ENCODE measurements around the gene IL10RB.

IL10RB gene

GRCh38 chr21:33267250-33267649, 1.1 kb downstream of the IL10RB start:
- DNase-seq (ENCODE audit: low spot score), result no peak

- DNase-seq (ENCODE audit: low spot score), result no peak
Measured at GRCh38 chr21:33268393-33268736, 2.2 kb downstream of the IL10RB start.

GRCh38 chr21:33268737-33269441, 2.7 kb downstream of the IL10RB start:
- DNase-seq (ENCODE audit: low spot score), result no peak

GRCh38 chr21:33270986-33271385, 4.8 kb downstream of the IL10RB start:
- no peak for DNase-seq (ENCODE audit: low spot score)

GRCh38 chr21:33273044-33273443, 6.9 kb downstream of the IL10RB start:
- no peak for DNase-seq (ENCODE audit: low spot score)

GRCh38 chr21:33278721-33279120, 12.6 kb downstream of the IL10RB start:
- no peak for DNase-seq (ENCODE audit: low spot score)

GRCh38 chr21:33279330-33279820, 13.2 kb downstream of the IL10RB start:
- no peak for DNase-seq (ENCODE audit: low spot score)

GRCh38 chr21:33281096-33281652, 15.0 kb downstream of the IL10RB start:
- DNase-seq (ENCODE audit: low spot score), result no peak

- no peak for DNase-seq (ENCODE audit: low spot score)
Measured at GRCh38 chr21:33283203-33283602, 17.0 kb downstream of the IL10RB start.

- no peak for DNase-seq (ENCODE audit: low spot score)
Measured at GRCh38 chr21:33286076-33286475, 19.9 kb downstream of the IL10RB start.

- no peak for DNase-seq (ENCODE audit: low spot score)
Measured at GRCh38 chr21:33286600-33287456, 20.7 kb downstream of the IL10RB start.

GRCh38 chr21:33289199-33289819, 23.1 kb downstream of the IL10RB start:
- DNase-seq (ENCODE audit: low spot score), result no peak

GRCh38 chr21:33290441-33290840, 24.3 kb downstream of the IL10RB start:
- no peak for DNase-seq (ENCODE audit: low spot score)

GRCh38 chr21:33291686-33292085, 25.5 kb downstream of the IL10RB start:
- no peak for DNase-seq (ENCODE audit: low spot score)

GRCh38 chr21:33292724-33293123, 26.6 kb downstream of the IL10RB start:
- no peak for DNase-seq (ENCODE audit: low spot score)

- DNase-seq (ENCODE audit: low spot score), result no peak
Measured at GRCh38 chr21:33293136-33293535, 27.0 kb downstream of the IL10RB start.

GRCh38 chr21:33293811-33294216, 27.6 kb downstream of the IL10RB start:
- no peak for DNase-seq (ENCODE audit: low spot score)

- DNase-seq (ENCODE audit: low spot score), result no peak
Measured at GRCh38 chr21:33296156-33296555, 30.0 kb downstream of the IL10RB start.

- peak; percentile 39 for DNase-seq (ENCODE audit: low spot score)
Measured at GRCh38 chr21:33299181-33299752, 33.1 kb downstream of the IL10RB start.

- DNase-seq (ENCODE audit: low spot score), result no peak
Measured at GRCh38 chr21:33300701-33301631, 34.8 kb downstream of the IL10RB start.

GRCh38 chr21:33301632-33302002, 35.5 kb downstream of the IL10RB start:
- DNase-seq (ENCODE audit: low spot score), result no peak
